Stimulated activated CD8-positive, alpha-beta memory T cell treated with anti-CD3 and anti-CD28 coated beads, Interleukin-7, amount 100 ng/mL, for 24 hours (primary cell): ENCODE data around the gene YWHAH.
"Not testable (repeated sequence)": the region's sequence is repeated elsewhere in the genome, so short reads cannot be mapped to it uniquely, and the experiment has no call there.

ENCODE experiments used
- DNase-seq: peaks from one replicate; pipeline ENCODE4 v3.0.0-alpha.2; 2020; ENCODE audit warnings: low read depth

YWHAH gene

DNA sequence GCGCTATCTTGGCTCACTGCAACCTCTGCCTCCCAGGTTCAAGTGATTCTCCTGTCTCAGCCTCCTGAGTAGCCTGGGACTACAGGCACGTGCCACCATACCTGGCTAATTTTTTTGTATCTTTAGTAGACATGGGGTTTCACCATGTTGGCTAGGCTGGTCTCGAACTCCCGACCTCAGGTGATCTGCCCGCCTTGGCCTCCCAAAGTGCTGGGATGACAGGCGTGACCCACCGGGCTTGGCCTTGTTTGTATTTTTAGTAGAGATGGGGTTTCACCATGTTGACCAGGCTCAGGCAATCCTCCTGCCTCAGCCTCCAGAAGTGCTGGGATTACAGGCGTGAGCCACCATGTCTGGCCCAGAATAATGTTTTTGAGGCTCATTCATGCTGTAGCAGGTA, 37.6 kb downstream of the YWHAH start:
- DNase-seq: not testable (repeated sequence)

DNA sequence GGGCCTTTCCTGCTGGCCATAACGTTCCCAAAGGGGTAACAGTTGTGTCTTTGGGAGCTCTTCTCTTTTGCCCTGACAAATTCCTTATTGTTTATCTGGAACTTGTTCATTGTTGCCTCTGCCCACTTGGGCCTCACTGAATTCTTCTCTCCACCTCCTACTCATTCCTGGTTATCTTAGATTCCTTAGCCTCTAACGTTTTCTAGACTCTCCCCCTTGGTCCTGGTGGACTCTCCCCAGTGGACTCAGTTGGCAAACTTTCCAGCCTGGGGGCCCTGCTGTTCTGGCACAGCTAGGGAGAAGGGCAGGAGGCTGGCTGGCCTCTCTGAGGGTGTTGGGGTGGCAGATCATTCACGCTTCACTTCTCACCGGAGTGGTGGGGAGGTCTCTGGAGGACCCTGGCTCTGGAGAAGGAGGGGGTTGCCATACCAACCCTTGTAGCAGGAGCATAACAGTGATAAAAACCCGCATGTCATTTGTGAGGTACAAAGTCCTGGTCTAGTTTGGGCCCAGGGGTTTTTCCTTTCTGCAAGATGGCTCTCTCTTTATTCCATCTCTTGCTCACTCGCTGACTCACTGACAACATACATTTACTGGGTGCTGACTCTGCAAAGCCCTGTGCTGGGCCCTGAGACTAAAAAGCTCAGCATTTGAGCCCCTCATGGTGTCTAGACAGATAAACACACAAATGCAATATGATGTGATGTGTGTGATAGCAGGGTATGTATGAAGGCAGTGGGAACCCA, 39.7 kb downstream of the YWHAH start:
- DNase-seq: no peak

DNA sequence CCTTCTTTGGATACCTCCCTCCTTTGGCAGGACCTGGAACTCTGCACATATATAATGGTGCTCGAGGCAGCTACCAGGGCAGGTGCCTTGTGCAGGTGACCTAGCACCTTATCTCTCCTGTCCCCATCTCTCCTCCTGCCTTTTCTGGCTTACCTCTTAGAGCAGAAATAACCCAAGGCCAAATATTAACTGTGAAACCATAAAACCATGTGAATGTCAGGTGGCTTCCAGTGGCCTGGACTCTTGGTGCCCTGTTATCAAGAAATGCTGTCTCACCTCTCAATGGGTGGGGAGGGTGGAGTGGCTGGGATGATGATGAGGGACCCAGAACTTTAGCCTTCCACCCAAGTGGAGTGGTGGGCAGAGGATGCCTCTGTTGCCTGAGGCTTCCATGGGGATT, 42.9 kb downstream of the YWHAH start:
- no peak for DNase-seq

DNA sequence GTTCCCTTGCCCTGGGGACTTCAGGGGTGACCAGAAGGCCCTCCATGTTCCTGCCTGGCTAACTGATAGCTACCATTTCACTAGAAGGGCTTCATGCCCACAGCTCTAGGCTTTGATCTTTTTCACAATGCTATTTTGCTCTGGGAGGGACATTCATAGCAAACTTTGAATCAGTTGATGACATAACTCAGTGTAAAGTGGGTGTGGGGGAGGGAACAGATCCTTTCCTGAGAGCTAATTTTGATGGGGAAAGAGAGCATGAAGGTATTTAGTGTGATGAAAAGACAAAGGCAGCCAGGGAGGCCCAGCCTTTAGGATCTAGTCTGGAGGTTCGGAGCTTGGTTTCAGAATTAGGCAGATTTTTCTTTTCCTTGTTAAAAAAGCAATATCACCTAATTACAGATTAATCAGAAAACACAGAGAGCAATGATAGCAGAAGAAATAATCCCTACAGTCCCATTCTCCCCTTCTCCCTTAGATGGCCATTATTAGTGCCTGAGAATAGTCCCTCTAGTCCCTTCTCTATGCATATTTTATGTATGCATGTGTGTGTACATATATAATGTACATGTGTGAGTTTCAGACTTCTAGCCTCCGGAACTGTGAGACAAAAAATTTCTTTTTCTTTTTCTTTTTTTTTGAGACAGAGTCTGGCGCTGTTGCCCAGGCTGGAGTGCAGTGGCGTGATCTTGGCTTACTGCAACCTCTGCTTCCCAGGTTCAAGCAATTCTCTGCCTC, 46.9 kb downstream of the YWHAH start:
- no peak for DNase-seq

DNA sequence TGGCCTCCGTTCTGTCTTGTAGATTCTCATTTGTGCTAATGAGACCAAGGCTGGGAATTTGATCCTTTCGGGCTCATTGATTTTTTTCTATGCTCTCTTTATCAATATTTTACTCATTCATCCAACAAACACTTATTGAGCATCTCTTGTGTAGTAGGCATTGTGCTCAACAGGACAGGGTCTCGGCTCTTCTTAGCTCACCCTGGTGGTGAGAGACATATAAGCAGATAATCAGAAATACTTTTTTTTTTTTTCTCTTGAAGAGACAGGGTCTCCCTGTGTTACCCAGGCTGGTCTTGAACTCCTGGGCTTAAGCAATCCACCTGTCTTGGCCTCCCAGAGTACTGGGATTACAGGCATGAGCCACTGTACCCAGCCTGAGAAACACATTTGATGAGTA, 50.7 kb downstream of the YWHAH start:
- DNase-seq: no peak

DNA sequence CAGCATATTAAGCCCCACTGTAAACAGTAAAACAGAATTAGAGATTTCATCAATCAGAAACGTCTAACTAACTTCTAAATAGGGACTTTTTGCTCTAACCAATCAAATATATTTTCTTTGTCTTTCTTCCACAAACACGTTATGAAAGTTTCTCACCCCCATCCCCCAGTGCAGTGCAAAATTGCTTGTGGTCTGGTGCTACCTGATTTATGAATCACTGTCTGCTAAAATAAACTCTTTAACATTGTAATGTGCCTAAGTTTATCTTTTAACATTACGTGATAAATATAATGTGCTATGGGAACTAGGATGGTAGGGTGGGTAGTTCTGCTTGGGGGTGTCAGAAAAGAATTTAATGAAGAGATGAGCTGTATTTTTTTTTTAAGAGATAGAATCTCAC, 51.5 kb downstream of the YWHAH start:
- DNase-seq: no peak

DNA sequence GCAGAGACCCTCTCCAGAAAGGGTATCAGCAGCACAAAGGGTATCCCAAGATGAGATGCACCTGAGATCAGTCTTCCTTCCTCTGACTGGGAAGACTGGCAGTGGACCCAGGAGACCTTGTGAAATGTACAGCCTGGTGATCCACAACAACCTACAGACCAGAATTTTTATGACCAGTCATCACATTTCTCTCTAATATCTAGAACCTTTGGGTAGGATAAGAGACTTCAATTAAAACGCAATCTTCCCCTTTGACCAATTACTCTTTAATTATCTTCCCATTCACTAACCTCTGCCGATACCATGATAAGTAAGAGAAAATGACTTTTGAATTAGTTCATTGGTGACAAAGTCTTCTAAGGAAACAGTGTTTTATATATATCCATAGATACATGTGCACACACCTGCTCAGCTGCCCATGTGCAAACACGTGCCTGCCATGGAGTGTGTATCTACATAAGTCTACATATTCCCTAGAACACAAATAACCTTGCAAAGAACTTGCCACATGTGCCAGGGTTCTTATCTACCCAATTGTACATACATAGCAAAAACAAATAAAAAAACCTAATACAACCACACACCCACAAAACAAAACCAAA, 54.5 kb downstream of the YWHAH start:
- DNase-seq: no peak

DNA sequence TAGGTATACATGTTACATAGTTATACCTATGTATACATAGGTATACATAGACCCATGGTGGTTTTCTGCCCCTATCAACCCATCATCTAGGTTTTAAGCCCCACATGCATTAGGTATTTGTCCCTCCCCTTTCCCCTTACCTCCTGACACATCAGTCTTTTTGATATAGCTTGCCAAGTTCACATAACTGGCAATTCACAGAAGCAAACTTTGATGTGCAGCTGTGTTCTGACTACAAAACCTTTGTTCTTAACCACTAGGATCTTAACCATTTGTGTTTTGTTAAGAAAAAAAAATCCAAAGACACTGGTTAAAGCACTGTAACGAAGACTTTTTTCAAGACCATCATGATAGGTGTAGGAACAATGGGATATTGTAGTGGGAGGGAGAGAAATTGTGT, 55.8 kb downstream of the YWHAH start:
- DNase-seq: no peak

DNA sequence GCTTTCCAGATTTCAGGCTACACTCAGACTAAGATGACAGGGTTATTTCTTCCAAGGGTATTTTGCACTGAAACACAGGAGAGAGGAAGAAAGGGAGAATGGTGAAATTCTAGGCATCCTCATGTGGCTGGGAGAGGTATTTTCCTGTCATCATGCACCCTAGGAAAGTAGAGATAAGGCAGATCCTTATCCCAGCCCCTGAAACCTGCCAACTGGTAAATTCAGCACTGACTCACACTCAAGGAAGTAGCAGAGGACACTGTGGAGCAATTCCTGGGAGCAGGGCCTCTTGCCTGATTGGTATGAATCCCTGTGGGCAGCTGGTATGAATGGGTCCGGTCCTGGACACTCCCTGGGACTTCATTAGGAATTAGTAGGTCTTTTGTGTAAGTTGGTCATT, 61.1 kb downstream of the YWHAH start:
- DNase-seq: no peak
